ENCODE measurements around the gene HLA-G.

GRCh38 chr6:29806387-29806786, 21.2 kb upstream of the HLA-G start:
- TF ChIP-seq EZH2 (IDR thresholded peaks at IDR 0.05; ENCODE audit: borderline replicate concordance, low read length) (no peak), CTCF (IDR thresholded peaks at IDR 0.05; ENCODE audit: low read length) (no peak)

Data from OCI-LY1 (cell line).